ENCODE data around the gene ENPP6. TPM values are rescaled to one million over a fixed set of nuclear protein-coding genes. Genes with fewer than 3 reads are reported as not detected.

ENPP6 gene
- total RNA-seq, 1 donor from 2014 or later = not detected

DNA sequence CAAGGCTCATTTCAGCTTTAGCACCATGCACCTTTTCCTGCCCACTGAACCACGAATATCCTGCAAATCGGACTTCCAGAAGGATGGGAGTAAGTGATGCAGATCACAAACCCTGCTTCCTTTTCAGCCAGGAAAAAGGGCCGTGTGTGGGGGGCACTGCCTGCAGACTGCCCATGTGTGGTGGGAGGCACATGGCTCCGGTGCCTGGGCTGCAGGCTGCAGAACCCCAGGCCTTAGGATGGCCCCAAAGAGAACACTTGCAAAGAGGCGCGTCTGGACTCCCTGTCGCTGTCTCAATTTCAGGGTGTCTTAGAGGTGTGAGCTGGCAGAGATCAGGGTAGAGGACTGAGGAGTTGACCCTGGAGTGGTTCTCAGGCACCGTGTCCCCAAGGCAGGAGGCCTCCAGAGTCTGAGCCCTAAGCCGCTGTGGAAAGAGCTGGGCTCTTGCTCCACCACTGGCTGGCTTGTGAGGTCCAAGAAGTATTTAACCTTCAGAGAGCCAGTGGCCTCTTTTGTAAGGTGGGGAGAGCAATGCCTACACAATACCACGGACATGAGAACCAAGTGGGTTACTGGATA lies 97.0 kb downstream of the ENPP6 start:
- no peak for DNase-seq (ENCODE audit: low read depth, low spot score)
- H3K36me3 Mint-ChIP-seq (ENCODE audit: low read depth) = no peaks in the 10 kb centered on the region
- peak overlapping the region; percentile 71 for H3K27ac Mint-ChIP-seq (ENCODE audit: unreplicated experiment)

DNA sequence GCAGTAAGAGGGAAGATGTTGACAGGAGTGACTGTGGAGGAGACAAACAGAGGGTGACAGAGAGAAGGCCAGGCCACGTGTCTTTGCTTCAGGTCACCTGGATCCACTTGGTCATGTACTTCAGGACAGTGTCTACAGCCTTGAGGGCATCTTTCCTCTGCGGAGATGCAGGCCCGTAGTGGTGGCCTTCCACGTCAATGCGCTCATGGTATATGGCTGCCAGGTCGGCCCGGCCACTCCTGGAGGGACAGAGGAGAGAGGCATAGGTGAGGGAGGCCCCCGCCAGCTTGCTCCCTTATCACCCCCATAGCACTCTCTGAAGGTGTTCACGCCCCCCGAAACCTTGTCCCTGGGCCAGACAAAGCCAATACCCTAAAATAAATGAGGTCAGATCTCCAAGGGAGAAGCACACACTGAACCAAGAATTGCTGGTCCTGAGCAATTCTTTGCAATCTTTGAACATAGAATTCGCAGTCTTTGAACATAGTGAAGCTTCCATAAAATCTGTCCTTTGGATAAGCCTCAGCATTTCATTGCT lies 99.9 kb downstream of the ENPP6 start:
- Mint-ChIP-seq H3K4me1 (no peaks in the 10 kb centered on the region), H3K27me3 (ENCODE audit: low read depth) (no peaks in the 10 kb centered on the region), H3K4me3 (no peak overlapping the region), H3K9me3 (no peaks in the 10 kb centered on the region), H3K36me3 (ENCODE audit: low read depth) (no peaks in the 10 kb centered on the region), H3K27ac (ENCODE audit: unreplicated experiment) (no peak overlapping the region)
- no peak for DNase-seq (ENCODE audit: low read depth, low spot score)
- TF ChIP-seq, protein P1, sequence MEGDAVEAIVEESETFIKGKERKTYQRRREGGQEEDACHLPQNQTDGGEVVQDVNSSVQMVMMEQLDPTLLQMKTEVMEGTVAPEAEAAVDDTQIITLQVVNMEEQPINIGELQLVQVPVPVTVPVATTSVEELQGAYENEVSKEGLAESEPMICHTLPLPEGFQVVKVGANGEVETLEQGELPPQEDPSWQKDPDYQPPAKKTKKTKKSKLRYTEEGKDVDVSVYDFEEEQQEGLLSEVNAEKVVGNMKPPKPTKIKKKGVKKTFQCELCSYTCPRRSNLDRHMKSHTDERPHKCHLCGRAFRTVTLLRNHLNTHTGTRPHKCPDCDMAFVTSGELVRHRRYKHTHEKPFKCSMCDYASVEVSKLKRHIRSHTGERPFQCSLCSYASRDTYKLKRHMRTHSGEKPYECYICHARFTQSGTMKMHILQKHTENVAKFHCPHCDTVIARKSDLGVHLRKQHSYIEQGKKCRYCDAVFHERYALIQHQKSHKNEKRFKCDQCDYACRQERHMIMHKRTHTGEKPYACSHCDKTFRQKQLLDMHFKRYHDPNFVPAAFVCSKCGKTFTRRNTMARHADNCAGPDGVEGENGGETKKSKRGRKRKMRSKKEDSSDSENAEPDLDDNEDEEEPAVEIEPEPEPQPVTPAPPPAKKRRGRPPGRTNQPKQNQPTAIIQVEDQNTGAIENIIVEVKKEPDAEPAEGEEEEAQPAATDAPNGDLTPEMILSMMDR (conservative IDR thresholded peaks at IDR 0.05) = no peak

More for the DNA sequence above, 97.0 kb downstream of the ENPP6 start:
- H3K9me3 Mint-ChIP-seq = no peaks in the 10 kb centered on the region
- H3K4me1 Mint-ChIP-seq = no peaks in the 10 kb centered on the region
- no peaks in the 10 kb centered on the region for H3K27me3 Mint-ChIP-seq (ENCODE audit: low read depth)
- TF ChIP-seq, protein P1 (conservative IDR thresholded peaks at IDR 0.05) = no peak
- no peak overlapping the region for H3K4me3 Mint-ChIP-seq

DNA sequence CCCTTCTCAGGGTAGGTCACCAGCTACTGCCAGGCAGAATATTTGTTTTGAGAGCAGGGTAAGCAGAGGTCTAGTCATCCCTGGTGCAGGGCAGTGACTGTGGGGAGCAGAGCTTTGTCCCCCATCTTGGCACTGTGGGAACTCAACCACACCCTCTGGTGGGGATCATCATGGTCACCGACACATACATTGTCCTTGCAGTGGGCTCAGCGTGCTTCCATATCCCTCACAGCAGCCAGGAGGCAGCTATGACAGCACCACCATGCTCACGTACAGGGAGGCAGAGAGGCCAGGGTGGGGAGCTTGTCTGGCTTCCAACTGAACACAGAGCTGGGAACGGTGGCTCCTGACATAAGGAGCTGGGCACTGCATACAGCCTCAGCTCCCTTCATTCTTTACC lies 102.3 kb downstream of the ENPP6 start:
- no peak for DNase-seq (ENCODE audit: low read depth, low spot score)
- Mint-ChIP-seq H3K27ac (ENCODE audit: unreplicated experiment) (no peak overlapping the region), H3K4me1 (no peaks in the 10 kb centered on the region), H3K27me3 (ENCODE audit: low read depth) (no peaks in the 10 kb centered on the region), H3K4me3 (no peak overlapping the region), H3K36me3 (ENCODE audit: low read depth) (no peaks in the 10 kb centered on the region), H3K9me3 (no peaks in the 10 kb centered on the region)
- TF ChIP-seq, protein P1 (conservative IDR thresholded peaks at IDR 0.05) = no peak

DNA sequence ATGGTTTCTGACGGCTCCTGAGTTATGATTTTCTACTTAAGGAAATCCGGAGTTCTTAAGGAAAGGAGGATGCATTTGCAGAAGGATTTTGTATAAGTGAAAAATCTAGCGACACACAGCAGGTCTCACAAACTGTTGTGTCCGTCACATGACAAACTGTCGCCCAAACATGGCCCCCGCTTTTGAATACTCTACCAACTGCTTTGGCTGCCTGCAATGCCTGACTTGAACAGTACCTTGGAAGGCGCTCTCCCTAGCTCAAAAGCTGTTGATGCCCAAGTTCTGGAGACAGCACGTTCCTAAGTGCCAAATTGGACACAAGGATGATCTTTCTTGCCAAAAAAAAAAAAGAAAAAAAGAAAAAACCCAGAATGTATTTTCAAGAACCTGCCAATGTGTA lies 103.2 kb downstream of the ENPP6 start:
- no peak overlapping the region for H3K4me3 Mint-ChIP-seq
- no peaks in the 10 kb centered on the region for H3K9me3 Mint-ChIP-seq
- no peaks in the 10 kb centered on the region for H3K27me3 Mint-ChIP-seq (ENCODE audit: low read depth)
- no peaks in the 10 kb centered on the region for H3K36me3 Mint-ChIP-seq (ENCODE audit: low read depth)
- TF ChIP-seq, protein P1 (conservative IDR thresholded peaks at IDR 0.05) = no peak
- DNase-seq (ENCODE audit: low read depth, low spot score) = no peak
- H3K27ac Mint-ChIP-seq (ENCODE audit: unreplicated experiment) = no peak overlapping the region
- H3K4me1 Mint-ChIP-seq = no peaks in the 10 kb centered on the region

DNA sequence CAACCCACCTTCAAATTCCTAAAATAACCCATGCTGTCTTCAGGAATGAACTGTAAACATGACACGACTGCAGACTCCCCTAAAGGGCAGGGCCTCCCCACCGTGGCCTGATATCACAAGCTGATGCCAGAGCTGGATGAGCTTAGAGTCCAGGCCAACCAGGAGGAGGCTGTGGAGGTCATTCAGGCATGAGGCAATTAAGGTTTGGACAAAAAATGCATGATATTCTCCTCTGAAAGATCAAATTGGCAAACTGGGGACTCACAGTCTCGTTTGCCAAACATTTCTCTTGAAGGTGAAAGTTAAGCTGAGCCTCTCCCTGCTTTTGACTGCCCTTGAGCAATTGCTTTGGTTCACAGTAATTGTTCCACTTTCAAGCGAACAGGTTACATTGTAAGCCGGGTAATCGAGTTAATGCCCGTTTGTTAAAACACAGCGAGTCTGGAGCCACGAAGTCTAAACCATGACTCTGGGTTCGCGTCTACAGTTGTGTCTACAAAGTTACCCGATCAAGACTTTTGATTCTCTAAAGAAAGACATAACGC lies 105.6 kb downstream of the ENPP6 start:
- H3K4me1 Mint-ChIP-seq = no peaks in the 10 kb centered on the region
- TF ChIP-seq, protein P1 (conservative IDR thresholded peaks at IDR 0.05) = no peak
- H3K27me3 Mint-ChIP-seq (ENCODE audit: low read depth) = no peaks in the 10 kb centered on the region
- no peak for DNase-seq (ENCODE audit: low read depth, low spot score)
- no peaks in the 10 kb centered on the region for H3K36me3 Mint-ChIP-seq (ENCODE audit: low read depth)
- no peak overlapping the region for H3K4me3 Mint-ChIP-seq
- H3K9me3 Mint-ChIP-seq = no peaks in the 10 kb centered on the region
- no peak overlapping the region for H3K27ac Mint-ChIP-seq (ENCODE audit: unreplicated experiment)
